ENCODE measurements around the gene OR6C75. TPM values are rescaled to one million over a fixed set of nuclear protein-coding genes. Genes with fewer than 3 reads are reported as not detected.

The OR6C75 gene
- total RNA-seq, 1 donor from 2014 or later: not detected

DNA sequence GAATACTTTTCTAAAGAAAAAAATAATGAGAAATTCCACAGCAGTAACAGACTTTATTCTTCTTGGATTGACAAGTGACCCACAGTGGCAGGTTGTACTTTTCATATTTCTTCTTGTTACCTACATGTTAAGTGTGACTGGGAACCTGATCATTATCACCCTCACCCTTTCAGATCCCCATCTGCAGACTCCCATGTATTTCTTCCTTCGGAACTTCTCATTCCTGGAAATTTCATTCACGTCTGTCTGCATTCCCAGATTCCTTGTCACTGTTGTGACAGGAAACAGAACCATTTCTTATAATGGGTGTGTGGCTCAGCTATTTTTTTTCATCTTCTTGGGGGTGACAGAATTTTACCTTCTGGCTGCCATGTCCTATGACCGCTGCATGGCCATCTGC is 2.3 kb downstream of the OR6C75 start:
- FAIRE-seq: no peak
- no peak overlapping the region for H2AFZ ChIP-seq (ENCODE audit: low read depth, low read length)
- H3K36me3 ChIP-seq (ENCODE audit: insufficient read depth, low read length): no peaks in the 10 kb centered on the region
- no peak overlapping the region for H3K9ac ChIP-seq (ENCODE audit: low read length)
- no peak overlapping the region for H3K27ac Mint-ChIP-seq (ENCODE audit: unreplicated experiment)
- H3K4me2 ChIP-seq (ENCODE audit: low read length): no peak overlapping the region
- no peak overlapping the region for H3K27ac ChIP-seq (ENCODE audit: low read depth, low read length)
- H3K36me3 Mint-ChIP-seq (ENCODE audit: low read depth, unreplicated experiment): no peaks in the 10 kb centered on the region
- no peak for DNase-seq (ENCODE audit: low read depth)
- no peaks in the 10 kb centered on the region for H3K27me3 ChIP-seq (ENCODE audit: insufficient read depth, low read length)
- no peaks in the 10 kb centered on the region for H3K79me2 ChIP-seq (ENCODE audit: insufficient read depth, low read length)
- H3K27me3 Mint-ChIP-seq (ENCODE audit: low read depth, unreplicated experiment): no peaks in the 10 kb centered on the region
- H4K20me1 ChIP-seq (ENCODE audit: insufficient read depth, low read length): no peaks in the 10 kb centered on the region
- H3K9me3 Mint-ChIP-seq (ENCODE audit: unreplicated experiment): no peaks in the 10 kb centered on the region
- peaks cover 6% of the 10 kb centered on the region for H3K4me1 Mint-ChIP-seq (ENCODE audit: low read depth, unreplicated experiment)
- TF ChIP-seq CTCF (IDR thresholded peaks at IDR 0.05; ENCODE audit: insufficient read depth, low read depth, low read length) (no peak), EZH2 (IDR thresholded peaks at IDR 0.05; ENCODE audit: insufficient read depth, low read length) (no peak)
- no peak overlapping the region for H3K4me3 ChIP-seq (ENCODE audit: insufficient read depth, low read depth, low read length)
- no peaks in the 10 kb centered on the region for H3K4me1 ChIP-seq (ENCODE audit: insufficient read depth, low read length)
- no peaks in the 10 kb centered on the region for H3K9me3 ChIP-seq (ENCODE audit: insufficient read depth, low read depth, low read length)
- no peak overlapping the region for H3K4me3 Mint-ChIP-seq (ENCODE audit: unreplicated experiment)

- no peaks in the 10 kb centered on the region for H3K27me3 ChIP-seq (ENCODE audit: insufficient read depth, low read length)
- no peak overlapping the region for H3K4me3 Mint-ChIP-seq (ENCODE audit: unreplicated experiment)
- no peak overlapping the region for H2AFZ ChIP-seq (ENCODE audit: low read depth, low read length)
- H3K36me3 Mint-ChIP-seq (ENCODE audit: low read depth, unreplicated experiment): no peaks in the 10 kb centered on the region
- H3K36me3 ChIP-seq (ENCODE audit: insufficient read depth, low read length): no peaks in the 10 kb centered on the region
- H4K20me1 ChIP-seq (ENCODE audit: insufficient read depth, low read length): no peaks in the 10 kb centered on the region
- FAIRE-seq: no peak
- H3K4me3 ChIP-seq (ENCODE audit: insufficient read depth, low read depth, low read length): no peak overlapping the region
- H3K4me1 ChIP-seq (ENCODE audit: insufficient read depth, low read length): no peaks in the 10 kb centered on the region
- H3K9me3 Mint-ChIP-seq (ENCODE audit: unreplicated experiment): no peaks in the 10 kb centered on the region
- H3K79me2 ChIP-seq (ENCODE audit: insufficient read depth, low read length): no peaks in the 10 kb centered on the region
- H3K27me3 Mint-ChIP-seq (ENCODE audit: low read depth, unreplicated experiment): no peaks in the 10 kb centered on the region
- H3K9ac ChIP-seq (ENCODE audit: low read length): no peak overlapping the region
- H3K27ac Mint-ChIP-seq (ENCODE audit: unreplicated experiment): no peak overlapping the region
- TF ChIP-seq EZH2 (IDR thresholded peaks at IDR 0.05; ENCODE audit: insufficient read depth, low read length) (no peak), CTCF (IDR thresholded peaks at IDR 0.05; ENCODE audit: insufficient read depth, low read depth, low read length) (no peak)
- no peak overlapping the region for H3K4me2 ChIP-seq (ENCODE audit: low read length)
- H3K9me3 ChIP-seq (ENCODE audit: insufficient read depth, low read depth, low read length): no peaks in the 10 kb centered on the region
- no peaks in the 10 kb centered on the region for H3K4me1 Mint-ChIP-seq (ENCODE audit: low read depth, unreplicated experiment)
- no peak overlapping the region for H3K27ac ChIP-seq (ENCODE audit: low read depth, low read length)
- no peak for DNase-seq (ENCODE audit: low read depth)
Observed at GRCh38 chr12:55372521-55372920, 9.7 kb downstream of the OR6C75 start.

DNA sequence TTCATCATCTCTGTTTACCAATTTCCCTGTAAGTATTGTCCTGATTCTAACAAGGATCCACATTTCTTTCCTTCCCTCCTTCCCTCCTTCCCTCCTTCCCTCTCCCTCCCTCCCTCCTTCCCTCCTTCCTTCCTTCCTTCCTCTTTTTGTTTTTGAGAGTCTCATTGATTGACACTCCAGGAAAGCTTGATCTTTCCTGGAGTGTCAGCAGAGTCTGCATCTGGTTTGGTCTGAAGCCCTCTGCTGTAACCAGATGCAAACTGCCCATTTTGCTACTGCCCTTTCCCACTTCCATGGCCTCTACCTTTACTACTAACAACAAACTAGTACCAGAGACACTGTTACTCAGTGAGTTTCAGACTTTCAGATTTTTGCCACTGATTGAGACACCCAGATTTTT is 23.1 kb downstream of the OR6C75 start:
- Mint-ChIP-seq H3K36me3 (ENCODE audit: low read depth, unreplicated experiment) (no peaks in the 10 kb centered on the region), H3K4me3 (ENCODE audit: unreplicated experiment) (no peak overlapping the region), H3K4me1 (ENCODE audit: low read depth, unreplicated experiment) (no peaks in the 10 kb centered on the region), H3K9me3 (ENCODE audit: unreplicated experiment) (no peaks in the 10 kb centered on the region), H3K27ac (ENCODE audit: unreplicated experiment) (no peak overlapping the region), H3K27me3 (ENCODE audit: low read depth, unreplicated experiment) (no peaks in the 10 kb centered on the region)
- Histone ChIP-seq H3K4me2 (ENCODE audit: low read length) (no peak overlapping the region), H4K20me1 (ENCODE audit: insufficient read depth, low read length) (no peaks in the 10 kb centered on the region), H3K79me2 (ENCODE audit: insufficient read depth, low read length) (no peaks in the 10 kb centered on the region), H3K27me3 (ENCODE audit: insufficient read depth, low read length) (no peaks in the 10 kb centered on the region), H3K27ac (ENCODE audit: low read depth, low read length) (no peak overlapping the region), H3K9ac (ENCODE audit: low read length) (no peak overlapping the region), H3K4me3 (ENCODE audit: insufficient read depth, low read depth, low read length) (no peak overlapping the region), H2AFZ (ENCODE audit: low read depth, low read length) (no peak overlapping the region), H3K9me3 (ENCODE audit: insufficient read depth, low read depth, low read length) (no peaks in the 10 kb centered on the region), H3K4me1 (ENCODE audit: insufficient read depth, low read length) (no peaks in the 10 kb centered on the region), H3K36me3 (ENCODE audit: insufficient read depth, low read length) (no peaks in the 10 kb centered on the region)
- no peak for TF ChIP-seq CTCF (IDR thresholded peaks at IDR 0.05; ENCODE audit: insufficient read depth, low read depth, low read length)
- TF ChIP-seq EZH2 (IDR thresholded peaks at IDR 0.05; ENCODE audit: insufficient read depth, low read length): no peak
- FAIRE-seq (no peak), DNase-seq (ENCODE audit: low read depth) (no peak)

Data from astrocyte (in vitro differentiated cells and primary cell).